Sciatic nerve (tissue), 2 donors: ENCODE results near the gene USP36. TPM values are rescaled to one million over a fixed set of nuclear protein-coding genes. Genes with fewer than 3 reads are reported as not detected.

Experiments
- ATAC-seq: fragments of 200-7000 bp; cut with Tn5 transposase; one replicate; pipeline ENCODE4 v1.9.1; 2020; ENCODE audit warnings: mild to moderate bottlenecking, moderate library complexity
- DNase-seq: peaks from one replicate; pipeline ENCODE4 v3.0.0-alpha.2; 2020; ENCODE audit warnings: low spot score
- intact Hi-C: fragments of 100-400 bp; cut with DNase I; formaldehyde crosslinking; loops from one replicate; pipeline ENCODE4 v1.14.2; 2022
- total RNA-seq: library from RNA; stranded (reverse); fragmentation: NEBNext Ultra II Directional; extraction: Animal tissue kit (Norgen Biotek cat#: 25700); gene quantifications from one replicate; pipeline ENCODE4 v1.2.1, GENCODE V29; 2021
- donor health status: DM: no; HTN: no; CAD: no.
- donor health status: DM: no; HTN: no; CAD: no.

The USP36 gene
- total RNA-seq, 1 donor from 2014 or later: 109 TPM

- intact Hi-C loops: no loop called here
- ATAC-seq (no peak), DNase-seq (no peak)
Observed at GRCh38 chr17:78847052-78847451, 6.4 kb upstream of the USP36 start.

DNA sequence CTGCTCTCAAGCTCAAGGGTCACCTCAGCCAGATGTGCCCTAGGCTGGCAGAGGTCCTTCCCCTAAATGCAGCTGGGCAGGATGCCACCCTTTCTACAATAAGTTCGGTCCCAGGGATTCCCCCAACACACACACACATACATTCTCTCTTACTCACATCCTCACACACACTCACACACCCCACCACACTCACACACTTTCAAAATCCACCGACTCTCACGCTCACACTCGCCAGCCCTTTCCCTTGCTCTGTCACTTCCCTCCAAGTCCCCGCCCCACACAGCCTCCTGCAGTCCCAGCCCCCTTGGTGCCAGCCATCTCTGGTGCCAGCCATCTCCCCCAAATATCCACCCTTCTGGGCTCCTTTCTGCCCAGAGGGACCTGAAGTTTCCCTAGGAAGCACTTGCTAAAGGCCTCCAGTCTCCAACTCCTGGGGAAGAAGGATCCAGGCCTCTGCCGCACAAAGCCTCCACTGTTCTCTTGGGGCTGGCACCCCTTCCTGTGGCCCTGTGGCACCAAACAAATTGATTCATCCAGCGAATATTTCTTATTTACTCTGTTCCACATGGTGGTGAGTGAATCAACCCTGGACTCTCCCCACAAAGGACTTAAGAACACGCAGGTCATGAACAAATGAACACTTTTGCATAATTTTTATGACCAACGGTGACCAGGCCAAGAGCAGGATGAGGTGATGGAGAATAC is 3.8 kb upstream of the USP36 start:
- intact Hi-C loops: no loop called here
- ATAC-seq (no peak), DNase-seq (no peak)

- intact Hi-C loops: no loop called here
- ATAC-seq: no peak
- DNase-seq: no peak
Observed at GRCh38 chr17:78842881-78843565, 2.4 kb upstream of the USP36 start.

DNA sequence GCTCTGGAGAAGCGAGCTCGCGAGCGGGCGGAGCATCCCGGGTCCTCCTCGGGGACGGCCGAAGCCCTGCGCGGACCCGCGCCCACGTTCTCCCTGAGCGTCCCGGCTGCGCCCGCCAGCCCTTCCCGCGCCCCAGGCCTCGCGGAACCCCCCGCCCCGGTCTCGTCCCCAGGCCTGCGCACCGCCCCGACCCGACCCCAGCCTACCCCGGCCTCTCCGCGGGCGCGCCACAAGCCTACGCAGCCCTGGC is 159 bp downstream of the USP36 start:
- intact Hi-C loops: no loop called here
- no peak for ATAC-seq
- DNase-seq: no peak

DNA sequence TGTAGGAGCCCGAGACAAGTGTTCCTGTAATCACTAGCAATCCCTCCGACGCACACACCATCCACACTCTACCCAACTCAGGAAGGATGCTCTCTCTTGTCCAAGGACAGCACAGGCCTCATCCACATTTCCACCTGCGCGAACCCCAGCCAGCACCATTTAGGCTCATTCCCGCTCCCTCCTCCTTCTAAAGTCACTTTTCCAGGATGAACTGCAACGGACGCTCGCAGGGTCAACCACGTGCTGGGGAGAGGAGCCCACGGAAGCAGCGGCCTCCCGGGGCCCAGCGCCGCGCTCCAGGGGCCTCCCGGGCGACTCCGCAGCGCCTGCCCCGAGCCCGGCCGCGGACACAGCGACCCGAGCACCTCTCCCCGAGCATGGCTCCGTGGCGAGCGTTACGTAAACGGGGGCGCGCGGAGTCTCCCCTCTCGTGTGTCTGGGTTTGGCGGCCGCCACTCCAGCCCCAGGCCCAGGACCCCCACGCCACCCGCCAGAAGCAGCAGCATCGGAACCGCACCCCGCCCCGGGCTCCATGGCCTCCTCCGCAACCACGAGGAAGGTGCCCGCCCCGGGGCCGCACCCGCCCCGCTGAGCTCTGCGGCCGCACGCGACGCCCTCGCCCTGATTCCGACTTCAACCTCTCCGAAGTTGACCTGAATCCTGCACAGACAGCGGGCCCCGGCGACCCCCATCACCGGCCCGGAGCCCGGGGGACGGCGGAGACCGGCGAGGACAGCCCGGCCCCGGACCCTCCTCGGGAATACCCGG is 668 bp downstream of the USP36 start:
- intact Hi-C loops: no loop called here
- ATAC-seq (no peak), DNase-seq (peak; percentile 75)

DNA sequence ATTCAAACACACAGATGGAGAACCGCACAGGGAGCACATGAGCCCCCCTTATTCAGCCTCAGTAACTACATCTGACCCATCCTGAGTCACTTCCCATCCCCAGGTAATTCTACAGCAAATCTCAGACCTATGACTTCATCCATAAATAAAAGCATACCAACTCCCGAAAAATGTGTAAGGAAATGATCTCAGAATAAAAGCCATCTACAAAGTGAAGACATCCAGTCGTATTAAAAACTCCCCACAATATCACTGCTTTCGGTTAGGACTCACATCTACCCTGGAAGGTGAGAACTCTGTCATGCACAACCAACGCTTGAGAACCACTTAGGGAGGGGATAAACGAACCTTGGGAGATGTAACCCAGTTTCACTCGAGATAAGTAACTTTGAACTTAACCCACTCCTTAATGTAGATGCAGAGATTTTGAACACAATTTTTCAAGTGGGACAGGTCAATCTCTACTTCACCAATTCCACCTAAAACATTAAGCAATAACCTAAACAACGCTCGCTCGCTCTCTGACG is 1.3 kb downstream of the USP36 start:
- ATAC-seq (no peak), DNase-seq (no peak)
- intact Hi-C loops: no loop called here

DNA sequence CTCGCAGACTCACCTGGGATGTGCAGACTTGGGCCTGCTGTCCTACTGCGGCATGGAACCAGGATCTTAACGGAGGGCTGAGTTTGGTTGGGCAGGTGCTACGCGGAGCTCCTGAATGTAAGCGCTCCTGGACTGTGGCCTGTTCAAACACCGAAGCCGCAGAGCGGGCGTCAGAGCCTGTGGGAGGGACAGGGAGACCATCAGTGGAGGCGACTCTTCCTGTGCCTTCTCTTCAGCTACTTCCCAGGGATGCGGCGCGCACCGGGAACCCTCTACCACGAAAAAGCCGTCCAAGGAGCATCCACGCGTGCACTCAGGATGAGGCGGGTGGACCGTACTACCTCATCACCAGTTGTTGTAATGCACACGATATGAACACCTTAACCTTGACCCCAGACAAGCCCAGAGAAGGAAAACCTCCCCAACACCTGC is 2.0 kb downstream of the USP36 start:
- no peak for DNase-seq
- intact Hi-C loops: no loop called here

GRCh38 chr17:78836420-78837021 is 4.1 kb downstream of the USP36 start:
- no peak for ATAC-seq
- intact Hi-C loops: no loop called here
- DNase-seq: no peak

More for the DNA sequence above, 2.0 kb downstream of the USP36 start:
- ATAC-seq: no peak

DNA sequence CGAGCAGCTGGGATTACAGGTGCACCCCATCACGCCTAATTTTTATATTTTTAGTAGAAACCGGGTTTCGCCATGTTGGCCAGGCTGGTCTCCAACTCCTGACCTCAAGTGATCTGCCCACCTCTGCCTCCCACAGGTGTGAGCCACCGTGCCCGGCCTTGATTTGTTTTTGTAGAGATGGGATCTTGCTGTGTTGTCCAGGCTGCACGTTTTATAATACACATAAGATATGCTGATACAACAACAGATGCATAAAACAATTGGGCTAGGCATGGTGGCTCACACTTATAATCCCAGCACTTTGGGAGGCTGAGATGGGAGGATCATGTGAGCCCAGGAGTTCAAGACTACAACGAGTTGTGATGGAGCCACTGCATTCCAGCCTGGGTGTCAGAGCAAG is 6.0 kb downstream of the USP36 start:
- intact Hi-C loops: no loop called here
- DNase-seq (no peak), ATAC-seq (no peak)

GRCh38 chr17:78832541-78832810 is 8.1 kb downstream of the USP36 start:
- no peak for ATAC-seq
- intact Hi-C loops: no loop called here
- no peak for DNase-seq

- DNase-seq: no peak
- intact Hi-C loops: no loop called here
- ATAC-seq: no peak
Observed at GRCh38 chr17:78831688-78832540, 8.7 kb downstream of the USP36 start.

GRCh38 chr17:78829477-78829876 is 11.1 kb downstream of the USP36 start:
- ATAC-seq: no peak
- intact Hi-C loops: loop anchor here (5.0 kb wide), 1 partner anchor 337 kb away; no protein-coding TSS in a partner anchor
- DNase-seq: no peak

GRCh38 chr17:78828470-78829185 is 12.0 kb downstream of the USP36 start:
- intact Hi-C loops: loop anchor here (5.0 kb wide), 1 partner anchor 336 kb away; no protein-coding TSS in a partner anchor
- ATAC-seq: no peak
- no peak for DNase-seq

DNA sequence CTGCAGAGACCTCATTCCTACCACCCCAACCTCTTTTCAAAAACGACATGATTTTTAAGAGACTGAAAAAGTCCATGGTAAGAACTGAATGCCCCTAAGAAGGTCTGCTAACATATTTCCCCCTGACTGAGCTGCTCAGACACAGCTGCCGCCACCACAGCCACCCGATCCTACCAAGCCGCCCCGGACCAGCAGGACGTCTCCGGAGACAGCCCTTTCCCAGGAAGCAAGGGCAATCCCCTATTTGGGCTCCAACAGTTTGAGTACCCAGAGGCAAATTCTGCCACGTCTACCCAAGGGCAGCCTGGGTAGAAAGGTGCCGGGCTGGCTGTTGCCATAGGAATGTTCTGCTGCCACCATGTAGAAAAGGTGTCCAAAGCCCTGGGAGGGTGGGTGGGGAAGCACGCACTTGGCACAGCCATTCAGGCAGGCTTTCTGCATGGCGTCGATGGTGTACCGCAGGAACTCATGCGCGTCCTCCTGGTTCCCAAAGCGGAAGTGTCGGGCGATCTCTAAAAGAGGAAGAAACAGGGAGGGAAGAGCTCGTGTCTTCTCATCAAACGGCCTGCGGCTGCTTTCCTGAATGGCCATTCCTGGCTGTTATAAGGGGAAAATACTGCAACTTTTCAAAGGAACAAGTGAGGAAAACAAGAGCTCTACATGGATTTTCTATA is 13.6 kb downstream of the USP36 start:
- DNase-seq (peak; percentile 73), ATAC-seq (no peak)
- intact Hi-C loops: loop anchor here (5.0 kb wide), 1 partner anchor 335 kb away; no protein-coding TSS in a partner anchor

- DNase-seq (no peak), ATAC-seq (no peak)
- intact Hi-C loops: loop anchor here (5.0 kb wide), 1 partner anchor 334 kb away; no protein-coding TSS in a partner anchor
Observed at GRCh38 chr17:78826421-78826820, 14.2 kb downstream of the USP36 start.

GRCh38 chr17:78825696-78826095 is 14.9 kb downstream of the USP36 start:
- intact Hi-C loops: loop anchor here (5.0 kb wide), 1 partner anchor 333 kb away; no protein-coding TSS in a partner anchor
- DNase-seq (no peak), ATAC-seq (no peak)

DNA sequence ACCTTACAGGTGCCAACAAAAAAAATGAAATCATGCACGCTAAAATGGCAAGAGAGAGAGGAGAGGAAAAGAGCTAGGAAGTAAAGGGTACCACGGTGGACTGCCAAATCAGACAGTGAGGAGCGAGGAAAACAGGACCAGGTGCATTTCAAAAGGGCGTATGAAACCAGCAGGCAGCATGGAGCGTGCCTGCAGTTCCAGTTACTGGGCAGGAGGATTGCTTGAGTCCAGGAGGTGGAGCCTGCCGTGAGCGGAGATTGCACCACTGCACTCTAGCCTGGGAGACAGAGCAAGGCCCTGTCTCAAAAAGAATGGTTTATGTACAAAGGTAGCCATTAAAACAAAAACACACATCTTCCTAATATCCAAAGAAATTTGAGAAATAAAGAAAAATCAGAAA is 16.4 kb downstream of the USP36 start:
- DNase-seq: no peak
- intact Hi-C loops: no loop called here
- ATAC-seq: no peak
